ENCODE results near the gene UBE2S.
"Not testable (repeated sequence)": the region's sequence is repeated elsewhere in the genome, so short reads cannot be mapped to it uniquely, and the experiment has no call there.

UBE2S gene

DNA sequence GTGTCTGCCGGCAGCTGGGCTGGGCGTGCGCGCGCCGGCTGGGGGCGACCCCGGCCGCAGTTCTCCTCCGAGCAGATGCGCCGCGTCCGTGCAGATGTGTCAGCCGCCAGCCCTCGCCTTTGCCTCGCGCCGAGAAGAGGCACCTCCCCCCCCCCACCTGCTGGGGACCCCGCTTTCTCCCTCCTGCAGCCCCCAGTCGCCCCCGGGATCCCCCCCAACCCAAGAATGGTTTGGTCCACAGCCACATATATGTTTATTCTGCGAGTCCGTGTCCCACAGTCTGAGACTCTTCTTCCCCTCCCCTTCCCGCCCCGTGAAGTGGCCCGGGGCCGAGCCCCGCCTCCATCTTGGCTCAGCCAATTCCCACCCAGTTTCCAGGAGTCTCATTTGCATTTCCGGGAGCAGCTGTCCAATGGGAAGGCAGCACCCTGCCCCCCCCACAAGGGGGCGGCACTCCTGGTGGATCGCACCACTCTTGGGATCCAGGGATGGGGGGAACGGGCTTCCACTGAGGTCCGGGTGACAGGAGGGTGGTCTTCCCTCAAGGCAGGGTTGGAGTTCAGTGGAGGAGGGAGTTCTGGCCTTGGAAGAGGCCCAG is 45.3 kb upstream of the UBE2S start:
- DNase-seq (ENCODE audit: low spot score) (peak; percentile 51), ATAC-seq (ENCODE audit: low read depth) (peak; percentile 48; the same call in 2 of the 3 replicates)
- no peak overlapping the region for H3K4me3 ChIP-seq (ENCODE audit: severe bottlenecking)
- no peak overlapping the region for H3K27ac ChIP-seq (ENCODE audit: poor library complexity, severe bottlenecking)
- H3K9me3 ChIP-seq (ENCODE audit: severe bottlenecking), result no peaks in the 10 kb centered on the region
- no peaks in the 10 kb centered on the region for H3K4me1 ChIP-seq (ENCODE audit: insufficient read depth, poor library complexity, severe bottlenecking)
- H3K27me3 ChIP-seq (ENCODE audit: insufficient read depth, poor library complexity, severe bottlenecking), result peaks cover 18% of the 10 kb centered on the region
- H3K36me3 ChIP-seq (ENCODE audit: low read depth), result no peaks in the 10 kb centered on the region
- TF ChIP-seq, protein P1, sequence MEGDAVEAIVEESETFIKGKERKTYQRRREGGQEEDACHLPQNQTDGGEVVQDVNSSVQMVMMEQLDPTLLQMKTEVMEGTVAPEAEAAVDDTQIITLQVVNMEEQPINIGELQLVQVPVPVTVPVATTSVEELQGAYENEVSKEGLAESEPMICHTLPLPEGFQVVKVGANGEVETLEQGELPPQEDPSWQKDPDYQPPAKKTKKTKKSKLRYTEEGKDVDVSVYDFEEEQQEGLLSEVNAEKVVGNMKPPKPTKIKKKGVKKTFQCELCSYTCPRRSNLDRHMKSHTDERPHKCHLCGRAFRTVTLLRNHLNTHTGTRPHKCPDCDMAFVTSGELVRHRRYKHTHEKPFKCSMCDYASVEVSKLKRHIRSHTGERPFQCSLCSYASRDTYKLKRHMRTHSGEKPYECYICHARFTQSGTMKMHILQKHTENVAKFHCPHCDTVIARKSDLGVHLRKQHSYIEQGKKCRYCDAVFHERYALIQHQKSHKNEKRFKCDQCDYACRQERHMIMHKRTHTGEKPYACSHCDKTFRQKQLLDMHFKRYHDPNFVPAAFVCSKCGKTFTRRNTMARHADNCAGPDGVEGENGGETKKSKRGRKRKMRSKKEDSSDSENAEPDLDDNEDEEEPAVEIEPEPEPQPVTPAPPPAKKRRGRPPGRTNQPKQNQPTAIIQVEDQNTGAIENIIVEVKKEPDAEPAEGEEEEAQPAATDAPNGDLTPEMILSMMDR (IDR thresholded peaks at IDR 0.05; ENCODE audit: poor library complexity, severe bottlenecking), result no peak

DNA sequence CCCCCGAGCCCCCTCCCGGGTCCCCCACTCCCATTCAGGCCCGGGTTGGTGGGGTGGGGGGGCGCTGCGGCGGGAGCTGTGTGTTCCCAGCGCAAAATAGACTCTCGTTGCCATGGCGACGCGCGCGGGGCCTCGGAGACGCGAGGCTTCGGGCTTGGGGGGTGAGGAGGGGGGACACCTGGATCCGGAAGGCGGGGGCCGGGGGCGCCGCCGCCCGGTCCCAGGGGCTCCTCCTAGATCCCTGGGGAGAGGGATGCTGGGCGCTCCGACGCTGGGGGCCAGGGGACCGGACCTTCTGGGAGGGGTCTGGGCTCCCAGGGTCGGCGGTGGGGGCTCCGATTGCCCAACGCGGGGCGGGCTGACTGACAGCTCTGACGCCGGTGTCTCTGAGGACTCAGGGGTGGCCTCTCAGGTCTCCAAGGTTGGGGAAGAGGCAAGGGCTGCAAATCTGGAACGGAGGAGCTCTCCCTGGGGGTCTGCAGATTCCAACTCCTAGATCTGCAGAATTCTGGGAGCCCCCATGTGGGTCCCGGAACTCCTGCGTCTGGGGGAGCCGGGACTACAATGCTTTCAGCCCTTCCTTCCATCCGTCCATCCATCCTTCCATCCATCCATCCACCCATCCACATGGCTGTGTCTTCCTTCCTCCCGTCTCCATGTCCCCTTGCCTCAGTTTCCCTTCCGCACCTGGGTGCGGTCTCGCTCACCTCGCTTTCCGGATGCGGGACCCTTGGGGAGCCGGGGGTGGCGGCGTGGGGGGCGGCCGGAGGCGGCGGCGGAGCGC is 44.6 kb upstream of the UBE2S start:
- no peak overlapping the region for H3K4me3 ChIP-seq (ENCODE audit: severe bottlenecking)

DNA sequence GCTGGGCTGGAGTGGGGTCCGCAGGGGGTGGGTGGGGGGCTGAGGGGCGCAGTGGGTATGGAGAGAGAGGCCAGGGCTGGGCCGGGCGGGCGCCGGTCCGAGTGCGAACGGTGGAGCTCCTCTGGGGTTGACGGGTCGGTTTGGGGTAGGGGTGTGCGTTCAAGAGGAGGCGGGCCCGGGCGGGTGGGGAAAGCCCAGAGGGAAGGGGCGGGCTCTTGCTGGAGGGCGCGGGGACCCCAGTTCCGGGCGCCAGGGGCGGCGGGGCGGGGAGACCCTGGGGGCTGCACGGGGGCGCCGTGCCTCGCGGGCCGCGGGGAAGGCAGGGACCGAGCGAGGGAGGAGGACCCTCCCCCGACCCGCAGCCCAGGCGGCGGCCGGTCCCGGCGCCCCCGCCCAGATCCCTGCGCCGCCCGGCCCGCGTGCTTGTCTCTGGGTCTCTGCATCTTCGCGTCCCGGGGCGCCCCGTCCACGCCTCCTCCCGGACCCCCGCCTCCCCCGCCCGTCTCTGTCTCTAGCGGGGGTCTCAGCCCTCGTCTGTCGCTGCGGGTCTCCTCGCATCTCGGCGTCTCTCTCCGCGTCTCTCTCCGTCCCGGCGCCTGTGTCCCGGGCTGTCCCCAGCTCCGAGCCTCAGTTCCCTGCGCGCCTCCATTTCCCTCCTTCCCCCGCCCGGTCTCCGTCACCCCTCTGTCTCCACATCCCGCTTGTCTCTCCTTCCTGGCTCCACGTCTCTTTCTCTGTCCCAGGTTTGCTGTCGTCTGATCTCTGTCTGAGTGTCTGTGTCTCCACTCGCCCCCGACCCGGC is 43.8 kb upstream of the UBE2S start:
- Histone ChIP-seq H3K4me1 (ENCODE audit: insufficient read depth, poor library complexity, severe bottlenecking) (peaks cover 3% of the 10 kb centered on the region), H3K9me3 (ENCODE audit: severe bottlenecking) (no peaks in the 10 kb centered on the region), H3K27me3 (ENCODE audit: insufficient read depth, poor library complexity, severe bottlenecking) (peaks cover 18% of the 10 kb centered on the region), H3K4me3 (ENCODE audit: severe bottlenecking) (no peak overlapping the region), H3K36me3 (ENCODE audit: low read depth) (no peaks in the 10 kb centered on the region), H3K27ac (ENCODE audit: poor library complexity, severe bottlenecking) (no peak overlapping the region)
- TF ChIP-seq, protein P1 (IDR thresholded peaks at IDR 0.05; ENCODE audit: poor library complexity, severe bottlenecking), result no peak
- DNase-seq (ENCODE audit: low spot score) (no peak), ATAC-seq (ENCODE audit: low read depth) (no peak)

More for the DNA sequence above, 44.6 kb upstream of the UBE2S start:
- ATAC-seq (ENCODE audit: low read depth), result no peak
- no peak overlapping the region for H3K27ac ChIP-seq (ENCODE audit: poor library complexity, severe bottlenecking)
- H3K9me3 ChIP-seq (ENCODE audit: severe bottlenecking), result no peaks in the 10 kb centered on the region
- TF ChIP-seq, protein P1 (IDR thresholded peaks at IDR 0.05; ENCODE audit: poor library complexity, severe bottlenecking), result no peak
- no peaks in the 10 kb centered on the region for H3K4me1 ChIP-seq (ENCODE audit: insufficient read depth, poor library complexity, severe bottlenecking)
- DNase-seq (ENCODE audit: low spot score), result peak; percentile 62
- peaks cover 18% of the 10 kb centered on the region for H3K27me3 ChIP-seq (ENCODE audit: insufficient read depth, poor library complexity, severe bottlenecking)
- no peaks in the 10 kb centered on the region for H3K36me3 ChIP-seq (ENCODE audit: low read depth)

DNA sequence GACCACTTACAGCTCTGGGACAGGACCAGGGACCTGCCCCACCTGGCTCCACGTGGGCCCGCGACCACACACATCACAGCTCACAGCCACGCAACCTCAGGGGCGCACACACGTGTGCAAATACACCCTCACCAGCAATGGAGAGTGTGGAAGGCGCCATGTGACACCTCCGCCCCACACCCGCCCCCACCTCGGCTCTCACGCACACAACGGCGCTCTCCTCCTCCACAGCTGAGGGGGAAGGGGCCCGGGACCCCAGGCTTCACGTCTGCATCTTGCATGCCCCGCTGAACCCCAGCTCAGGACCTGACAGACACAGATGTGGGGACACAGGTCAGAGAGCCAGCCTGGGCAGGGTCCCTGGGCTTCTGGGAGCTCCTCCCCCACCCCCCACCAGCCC is 41.9 kb upstream of the UBE2S start:
- no peaks in the 10 kb centered on the region for H3K36me3 ChIP-seq (ENCODE audit: low read depth)
- peaks cover 4% of the 10 kb centered on the region for H3K4me1 ChIP-seq (ENCODE audit: insufficient read depth, poor library complexity, severe bottlenecking)
- no peaks in the 10 kb centered on the region for H3K9me3 ChIP-seq (ENCODE audit: severe bottlenecking)
- peaks cover 25% of the 10 kb centered on the region for H3K27me3 ChIP-seq (ENCODE audit: insufficient read depth, poor library complexity, severe bottlenecking)
- H3K4me3 ChIP-seq (ENCODE audit: severe bottlenecking), result no peak overlapping the region
- ATAC-seq (ENCODE audit: low read depth) (no peak), DNase-seq (ENCODE audit: low spot score) (no peak)
- H3K27ac ChIP-seq (ENCODE audit: poor library complexity, severe bottlenecking), result no peak overlapping the region
- TF ChIP-seq, protein P1 (IDR thresholded peaks at IDR 0.05; ENCODE audit: poor library complexity, severe bottlenecking), result no peak

DNA sequence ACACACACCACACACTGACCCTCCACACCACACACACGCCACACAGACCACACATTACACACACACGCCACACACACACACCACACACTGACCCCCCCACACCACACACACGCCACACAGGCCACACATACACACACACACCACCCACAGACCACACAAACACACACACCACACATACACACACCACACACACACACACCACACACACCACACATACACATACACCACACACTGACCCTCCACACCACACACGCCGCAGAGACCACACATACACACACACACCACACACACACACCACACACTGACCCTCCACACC is 40.5 kb upstream of the UBE2S start:
- H3K36me3 ChIP-seq (ENCODE audit: low read depth); H3K27ac ChIP-seq (ENCODE audit: poor library complexity, severe bottlenecking); H3K4me3 ChIP-seq (ENCODE audit: severe bottlenecking); H3K9me3 ChIP-seq (ENCODE audit: severe bottlenecking); H3K4me1 ChIP-seq (ENCODE audit: insufficient read depth, poor library complexity, severe bottlenecking); ATAC-seq (ENCODE audit: low read depth); DNase-seq (ENCODE audit: low spot score): not testable (repeated sequence)
- peaks cover 38% of the 10 kb centered on the region for H3K27me3 ChIP-seq (ENCODE audit: insufficient read depth, poor library complexity, severe bottlenecking)

Measured in RWPE2 (cell line).